ENCODE data around the gene CYTH3. TPM values are rescaled to one million over a fixed set of nuclear protein-coding genes. Genes with fewer than 3 reads are reported as not detected.

CYTH3 gene
- total and polyA plus RNA-seq, 9 donors, result 14.8 to 29.6 (median 18.9) TPM

DNA sequence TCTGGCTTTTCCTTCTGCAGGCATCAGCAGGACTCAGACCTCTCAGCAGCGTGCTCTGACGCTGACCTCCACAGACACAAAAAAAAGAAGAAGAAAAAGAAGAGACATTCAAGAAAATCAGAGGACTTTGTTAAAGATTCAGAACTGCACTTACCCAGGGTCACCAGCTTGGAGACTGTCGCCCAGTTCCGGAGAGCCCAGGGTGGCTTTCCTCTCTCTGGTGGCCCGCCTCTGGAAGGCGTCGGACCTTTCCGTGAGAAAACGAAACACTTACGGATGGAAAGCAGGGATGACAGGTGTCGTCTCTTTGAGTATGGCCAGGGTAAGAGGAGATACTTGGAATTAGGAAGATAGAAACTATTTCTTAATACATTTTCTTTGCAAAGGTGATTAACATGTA is 115.7 kb downstream of the CYTH3 start:
- Histone ChIP-seq H3K4me3 (no peak overlapping the region), H3K27me3 (no peaks in the 10 kb centered on the region), H3K27ac (no peak overlapping the region), H3K9me3 (no peaks in the 10 kb centered on the region), H3K4me1 (ENCODE audit: insufficient read depth) (no peaks in the 10 kb centered on the region), H3K36me3 (no peaks in the 10 kb centered on the region)
- TF ChIP-seq CTCF (IDR thresholded peaks at IDR 0.05) (no peak), EP300 (IDR thresholded peaks at IDR 0.05) (no peak), POLR2A (IDR thresholded peaks at IDR 0.05) (no peak)
- WGBS, 3 donors, result 91 to 94% (median 92%) methylated on average over 11 of the region's 11 CpGs
- DNase-seq, result no peak
- intact Hi-C loops (cut with DNase I), result loop anchor here in 1 of 4 donors (5.0 kb wide), 1 partner anchor 166 kb away; no protein-coding TSS in a partner anchor

DNA sequence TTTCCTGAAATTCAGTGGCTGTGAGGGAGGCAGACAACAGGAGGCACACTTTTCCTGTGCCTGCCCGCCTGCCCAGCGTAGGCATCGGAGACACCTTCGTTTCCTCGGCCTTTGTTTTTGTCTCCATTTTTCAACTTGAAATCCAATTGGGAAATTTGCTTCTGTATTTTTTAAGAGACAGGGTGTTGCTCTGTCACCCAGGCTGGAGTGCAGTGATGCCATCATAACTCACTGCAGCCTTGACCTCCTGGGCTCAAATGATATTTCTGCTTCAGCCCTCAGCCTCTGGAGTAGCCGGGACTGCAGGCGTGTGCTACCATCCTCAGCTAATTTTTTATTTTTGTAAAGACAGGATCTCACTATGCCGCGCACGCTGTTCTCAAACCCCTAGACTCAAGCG is 116.8 kb downstream of the CYTH3 start:
- WGBS, 3 donors, result 85 to 92% (median 88%) methylated on average over 11 of the region's 11 CpGs
- intact Hi-C loops (cut with DNase I), result loop anchor here in 1 of 4 donors (5.0 kb wide), 1 partner anchor 167 kb away; no protein-coding TSS in a partner anchor
- Histone ChIP-seq H3K27me3 (no peaks in the 10 kb centered on the region), H3K9me3 (no peaks in the 10 kb centered on the region), H3K36me3 (no peaks in the 10 kb centered on the region), H3K27ac (no peak overlapping the region), H3K4me1 (ENCODE audit: insufficient read depth) (no peaks in the 10 kb centered on the region), H3K4me3 (no peak overlapping the region)
- no peak for TF ChIP-seq POLR2A (IDR thresholded peaks at IDR 0.05)
- no peak for TF ChIP-seq EP300 (IDR thresholded peaks at IDR 0.05)
- TF ChIP-seq CTCF (IDR thresholded peaks at IDR 0.05), result no peak
- no peak for DNase-seq

- no peak for TF ChIP-seq CTCF (IDR thresholded peaks at IDR 0.05)
- DNase-seq, result no peak
- Histone ChIP-seq H3K4me3 (no peak overlapping the region), H3K4me1 (ENCODE audit: insufficient read depth) (no peaks in the 10 kb centered on the region), H3K27me3 (no peaks in the 10 kb centered on the region), H3K9me3 (no peaks in the 10 kb centered on the region), H3K36me3 (no peaks in the 10 kb centered on the region), H3K27ac (no peak overlapping the region)
- WGBS, 3 donors, result 94 to 95% (median 94%) methylated on average over 64 of the region's 64 CpGs
- intact Hi-C loops (cut with DNase I), result loop anchor here in 1 of 4 donors (5.0 kb wide), 1 partner anchor 168 kb away; no protein-coding TSS in a partner anchor
Observed at GRCh38 chr7:6154542-6155404, 117.7 kb downstream of the CYTH3 start.

- WGBS, 3 donors, result 87 to 91% (median 91%) methylated on average over 91 of the region's 91 CpGs
- Histone ChIP-seq H3K4me1 (ENCODE audit: insufficient read depth) (no peaks in the 10 kb centered on the region), H3K27me3 (no peaks in the 10 kb centered on the region), H3K27ac (no peak overlapping the region), H3K4me3 (no peak overlapping the region), H3K36me3 (no peaks in the 10 kb centered on the region), H3K9me3 (no peaks in the 10 kb centered on the region)
- DNase-seq, result no peak
- TF ChIP-seq EP300 (IDR thresholded peaks at IDR 0.05) (no peak), POLR2A (IDR thresholded peaks at IDR 0.05) (no peak), CTCF (IDR thresholded peaks at IDR 0.05) (no peak)
- intact Hi-C loops (cut with DNase I), result no loop called here
Observed at GRCh38 chr7:6153646-6154541, 118.5 kb downstream of the CYTH3 start.

Data from ovary (tissue), 9 donors.